ENCODE results near the gene ITPR1. TPM values are rescaled to one million over a fixed set of nuclear protein-coding genes. Genes with fewer than 3 reads are reported as not detected.

ITPR1 gene
- total and polyA plus RNA-seq, 2 of the 4 experiments (the other 2 are of a cell fraction), result 1.8 to 5.7 TPM

DNA sequence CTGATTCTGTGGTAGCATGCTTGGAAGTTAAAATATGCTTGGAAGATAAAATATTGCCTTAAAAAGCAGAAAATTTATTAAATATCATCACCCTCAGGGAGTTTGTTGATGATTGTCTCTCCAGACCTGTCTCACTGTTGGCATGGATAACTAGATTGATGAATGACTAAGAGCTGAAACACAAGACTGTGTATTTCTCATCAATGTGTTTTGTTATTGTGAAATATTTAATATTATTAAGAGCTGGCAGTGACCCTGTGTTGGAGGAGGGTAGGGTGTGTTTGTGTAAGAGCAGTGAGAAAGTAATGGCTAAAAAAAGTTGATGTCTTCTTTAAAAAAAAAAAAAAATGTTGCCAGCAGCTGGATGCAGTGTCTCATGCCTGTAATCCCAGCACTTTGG is 82.2 kb downstream of the ITPR1 start:
- no peak overlapping the region for H3K23ac ChIP-seq (ENCODE audit: low read depth, low read length)
- ChIA-PET CTCF (no interaction called here), POLR2A (ENCODE audit: unreplicated experiment) (no interaction called here)
- H3K4ac ChIP-seq (ENCODE audit: low read depth, low read length), result no peak overlapping the region
- H3K4me3 ChIP-seq (ENCODE audit: insufficient read depth, low read depth, low read length), result no peak overlapping the region
- H2BK5ac ChIP-seq (ENCODE audit: low read depth, low read length, poor library complexity, severe bottlenecking), result no peak overlapping the region
- no peak for ATAC-seq (ENCODE audit: low read depth)
- H3K4me1 ChIP-seq (ENCODE audit: control insufficient read depth, insufficient read depth, low read length), result no peaks in the 10 kb centered on the region; the same call in 1 of the 2 replicates
- no peak overlapping the region for H4K5ac ChIP-seq (ENCODE audit: low read depth, low read length)
- no peak overlapping the region for H2AK5ac ChIP-seq (ENCODE audit: low read depth, low read length)
- TF ChIP-seq BHLHE40 (IDR thresholded peaks at IDR 0.05; ENCODE audit: low read depth, low read length) (no peak), RCOR1 (IDR thresholded peaks at IDR 0.05; ENCODE audit: insufficient replicate concordance, low read length) (no peak), FOS (IDR thresholded peaks at IDR 0.05; ENCODE audit: low read depth, low read length) (no peak), CEBPB (IDR thresholded peaks at IDR 0.05; ENCODE audit: low read depth, low read length) (peak; percentile 14; the same call in 1 of the 2 replicates)
- TF ChIP-seq, protein P1, sequence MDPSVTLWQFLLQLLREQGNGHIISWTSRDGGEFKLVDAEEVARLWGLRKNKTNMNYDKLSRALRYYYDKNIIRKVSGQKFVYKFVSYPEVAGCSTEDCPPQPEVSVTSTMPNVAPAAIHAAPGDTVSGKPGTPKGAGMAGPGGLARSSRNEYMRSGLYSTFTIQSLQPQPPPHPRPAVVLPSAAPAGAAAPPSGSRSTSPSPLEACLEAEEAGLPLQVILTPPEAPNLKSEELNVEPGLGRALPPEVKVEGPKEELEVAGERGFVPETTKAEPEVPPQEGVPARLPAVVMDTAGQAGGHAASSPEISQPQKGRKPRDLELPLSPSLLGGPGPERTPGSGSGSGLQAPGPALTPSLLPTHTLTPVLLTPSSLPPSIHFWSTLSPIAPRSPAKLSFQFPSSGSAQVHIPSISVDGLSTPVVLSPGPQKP (IDR thresholded peaks at IDR 0.05; ENCODE audit: borderline replicate concordance, low read depth, low read length), result no peak
- TF ChIP-seq, protein P2, sequence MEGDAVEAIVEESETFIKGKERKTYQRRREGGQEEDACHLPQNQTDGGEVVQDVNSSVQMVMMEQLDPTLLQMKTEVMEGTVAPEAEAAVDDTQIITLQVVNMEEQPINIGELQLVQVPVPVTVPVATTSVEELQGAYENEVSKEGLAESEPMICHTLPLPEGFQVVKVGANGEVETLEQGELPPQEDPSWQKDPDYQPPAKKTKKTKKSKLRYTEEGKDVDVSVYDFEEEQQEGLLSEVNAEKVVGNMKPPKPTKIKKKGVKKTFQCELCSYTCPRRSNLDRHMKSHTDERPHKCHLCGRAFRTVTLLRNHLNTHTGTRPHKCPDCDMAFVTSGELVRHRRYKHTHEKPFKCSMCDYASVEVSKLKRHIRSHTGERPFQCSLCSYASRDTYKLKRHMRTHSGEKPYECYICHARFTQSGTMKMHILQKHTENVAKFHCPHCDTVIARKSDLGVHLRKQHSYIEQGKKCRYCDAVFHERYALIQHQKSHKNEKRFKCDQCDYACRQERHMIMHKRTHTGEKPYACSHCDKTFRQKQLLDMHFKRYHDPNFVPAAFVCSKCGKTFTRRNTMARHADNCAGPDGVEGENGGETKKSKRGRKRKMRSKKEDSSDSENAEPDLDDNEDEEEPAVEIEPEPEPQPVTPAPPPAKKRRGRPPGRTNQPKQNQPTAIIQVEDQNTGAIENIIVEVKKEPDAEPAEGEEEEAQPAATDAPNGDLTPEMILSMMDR (conservative IDR thresholded peaks at IDR 0.05; ENCODE audit: low read depth, low read length), result no peak
- TF ChIP-seq, protein P3, sequence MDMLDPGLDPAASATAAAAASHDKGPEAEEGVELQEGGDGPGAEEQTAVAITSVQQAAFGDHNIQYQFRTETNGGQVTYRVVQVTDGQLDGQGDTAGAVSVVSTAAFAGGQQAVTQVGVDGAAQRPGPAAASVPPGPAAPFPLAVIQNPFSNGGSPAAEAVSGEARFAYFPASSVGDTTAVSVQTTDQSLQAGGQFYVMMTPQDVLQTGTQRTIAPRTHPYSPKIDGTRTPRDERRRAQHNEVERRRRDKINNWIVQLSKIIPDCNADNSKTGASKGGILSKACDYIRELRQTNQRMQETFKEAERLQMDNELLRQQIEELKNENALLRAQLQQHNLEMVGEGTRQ (IDR thresholded peaks at IDR 0.05; ENCODE audit: low read depth, low read length), result no peak
- H2AK9ac ChIP-seq (replicated peaks; ENCODE audit: low read depth, low read length, poor library complexity), result no peak overlapping the region
- no peak for DNase-seq
- intact Hi-C loops (cut with micrococcal nuclease) (no loop called here), dilution Hi-C loops (cut with HindIII; ENCODE audit: low sequenced_read_pairs, unreplicated experiment) (no loop called here), in situ Hi-C loops (cut with MboI; ENCODE audit: low sequenced_read_pairs) (no loop called here)
- H3K9ac ChIP-seq (ENCODE audit: low read depth, low read length), result no peak overlapping the region
- no peaks in the 10 kb centered on the region for H3K27me3 ChIP-seq (ENCODE audit: control insufficient read depth, insufficient read depth, low read length)
- no peak overlapping the region for H3K56ac ChIP-seq (ENCODE audit: extremely low read depth, insufficient read depth, low read length)
- H3K14ac ChIP-seq (replicated peaks; ENCODE audit: low read depth, low read length), result no peak overlapping the region
- H2BK120ac ChIP-seq (ENCODE audit: low read depth, low read length), result no peak overlapping the region
- no peak overlapping the region for H3K18ac ChIP-seq (ENCODE audit: low read depth, low read length)
- H4K20me1 ChIP-seq (ENCODE audit: insufficient read depth, low read length), result no peaks in the 10 kb centered on the region
- no peak overlapping the region for H4K91ac ChIP-seq (ENCODE audit: insufficient read depth, low read depth, low read length)
- no peak overlapping the region for H2BK15ac ChIP-seq (ENCODE audit: low read depth, low read length)
- H3K4me2 ChIP-seq (ENCODE audit: low read depth, low read length), result no peak overlapping the region
- no peaks in the 10 kb centered on the region for H3K36me3 ChIP-seq (ENCODE audit: control insufficient read depth, insufficient read depth, low read length)
- no peak overlapping the region for H3K27ac ChIP-seq (ENCODE audit: insufficient read depth, low read length)
- no peaks in the 10 kb centered on the region for H3K79me1 ChIP-seq (ENCODE audit: low read depth in 1 of 2, low read length in 2 of 2)
- no peaks in the 10 kb centered on the region for H3K9me1 ChIP-seq (ENCODE audit: insufficient read depth, low read length)
- H2AFZ ChIP-seq (replicated peaks; ENCODE audit: low read length, poor library complexity), result no peak overlapping the region
- BruUV-seq (replicated peaks), result no TSS peak
- H2BK20ac ChIP-seq (ENCODE audit: low read depth, low read length), result no peak overlapping the region
- no peak overlapping the region for H4K8ac ChIP-seq (ENCODE audit: low read depth in 2 of 2, low read length in 2 of 2)
- H3K9me3 ChIP-seq (ENCODE audit: control insufficient read depth, insufficient read depth, low read length), result no peaks in the 10 kb centered on the region
